Measurements from ENCODE around the gene BAIAP2L2. TPM values are rescaled to one million over a fixed set of nuclear protein-coding genes. Genes with fewer than 3 reads are reported as not detected.

Gene BAIAP2L2
- total and polyA plus RNA-seq, 4 donors, result 0.17 to 1.0 (median 0.46) TPM

DNA sequence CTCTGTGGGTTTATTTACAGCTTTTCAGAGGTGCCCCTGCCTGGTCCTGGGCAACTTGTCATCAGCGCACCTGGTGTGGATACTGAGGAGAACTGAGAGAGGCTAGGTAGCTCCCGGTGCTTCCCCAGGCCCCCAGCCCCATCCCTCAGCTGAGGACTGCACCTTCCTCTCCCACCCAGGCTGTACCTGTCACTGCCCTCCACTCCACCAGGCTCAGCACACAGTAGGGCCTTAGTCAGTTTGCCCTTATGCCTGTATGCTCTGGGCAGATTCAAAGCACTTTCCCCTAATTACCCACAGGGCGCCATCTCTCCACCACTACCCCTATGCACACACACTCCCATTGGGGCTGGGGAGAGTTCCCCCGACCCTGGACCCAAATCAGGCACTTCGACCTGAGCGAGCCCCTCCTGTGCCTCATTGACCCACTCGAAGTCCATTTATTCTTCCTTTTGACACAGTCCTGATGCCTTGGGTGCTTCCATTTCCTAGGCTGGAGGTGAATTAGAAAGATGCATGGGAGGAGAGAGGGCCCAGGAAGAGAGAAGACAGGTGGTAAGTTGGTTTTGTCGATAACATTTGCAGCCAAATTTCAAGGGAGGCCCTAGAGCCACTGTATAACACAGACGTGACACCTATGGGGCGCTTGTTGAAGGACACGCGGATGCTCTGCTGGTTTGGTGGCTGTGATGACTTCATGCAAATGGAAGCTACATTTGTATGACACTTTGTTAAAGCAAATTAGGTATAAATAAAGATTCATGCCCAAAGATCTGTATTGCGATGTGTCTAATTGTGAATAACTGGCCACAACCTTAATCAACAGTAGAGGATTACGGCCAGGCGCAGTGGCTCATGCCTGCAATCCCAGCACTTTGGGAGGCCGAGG lies 67.1 kb downstream of the BAIAP2L2 start:
- H3K9ac ChIP-seq (ENCODE audit: insufficient read depth in 1 of 2, low read length in 2 of 2), result no peak overlapping the region
- 89 to 94% methylated on average over 16 of the region's 16 CpGs for WGBS, 2 donors
- ATAC-seq (ENCODE audit: insufficient read depth, low FRiP score), result no peak
- H3K27me3 ChIP-seq (ENCODE audit: control insufficient read depth in 3 of 3, insufficient read depth in 3 of 3, low read length in 2 of 3), result no peaks in the 10 kb centered on the region
- H3K4me3 ChIP-seq, result no peak overlapping the region
- TF ChIP-seq, protein P1, sequence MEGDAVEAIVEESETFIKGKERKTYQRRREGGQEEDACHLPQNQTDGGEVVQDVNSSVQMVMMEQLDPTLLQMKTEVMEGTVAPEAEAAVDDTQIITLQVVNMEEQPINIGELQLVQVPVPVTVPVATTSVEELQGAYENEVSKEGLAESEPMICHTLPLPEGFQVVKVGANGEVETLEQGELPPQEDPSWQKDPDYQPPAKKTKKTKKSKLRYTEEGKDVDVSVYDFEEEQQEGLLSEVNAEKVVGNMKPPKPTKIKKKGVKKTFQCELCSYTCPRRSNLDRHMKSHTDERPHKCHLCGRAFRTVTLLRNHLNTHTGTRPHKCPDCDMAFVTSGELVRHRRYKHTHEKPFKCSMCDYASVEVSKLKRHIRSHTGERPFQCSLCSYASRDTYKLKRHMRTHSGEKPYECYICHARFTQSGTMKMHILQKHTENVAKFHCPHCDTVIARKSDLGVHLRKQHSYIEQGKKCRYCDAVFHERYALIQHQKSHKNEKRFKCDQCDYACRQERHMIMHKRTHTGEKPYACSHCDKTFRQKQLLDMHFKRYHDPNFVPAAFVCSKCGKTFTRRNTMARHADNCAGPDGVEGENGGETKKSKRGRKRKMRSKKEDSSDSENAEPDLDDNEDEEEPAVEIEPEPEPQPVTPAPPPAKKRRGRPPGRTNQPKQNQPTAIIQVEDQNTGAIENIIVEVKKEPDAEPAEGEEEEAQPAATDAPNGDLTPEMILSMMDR (IDR thresholded peaks at IDR 0.05; ENCODE audit: control extremely low read depth, extremely low read depth), result no peak
- H3K4me1 ChIP-seq (ENCODE audit: control insufficient read depth in 5 of 5, insufficient read depth in 5 of 5, low read length in 5 of 5), result peaks cover 0 to 2% (median 0%) of the 10 kb centered on the region in 5 donors
- DNase-seq, result no peak
- H3K9me3 ChIP-seq (ENCODE audit: control insufficient read depth in 4 of 4, insufficient read depth in 3 of 4, low read length in 3 of 4), result no peaks in the 10 kb centered on the region
- no peak overlapping the region for H3K27ac ChIP-seq (ENCODE audit: low read depth in 1 of 2, low read length in 1 of 2)
- no peaks in the 10 kb centered on the region for H3K36me3 ChIP-seq (ENCODE audit: control insufficient read depth in 4 of 4, insufficient read depth in 4 of 4, low read length in 4 of 4)

DNA sequence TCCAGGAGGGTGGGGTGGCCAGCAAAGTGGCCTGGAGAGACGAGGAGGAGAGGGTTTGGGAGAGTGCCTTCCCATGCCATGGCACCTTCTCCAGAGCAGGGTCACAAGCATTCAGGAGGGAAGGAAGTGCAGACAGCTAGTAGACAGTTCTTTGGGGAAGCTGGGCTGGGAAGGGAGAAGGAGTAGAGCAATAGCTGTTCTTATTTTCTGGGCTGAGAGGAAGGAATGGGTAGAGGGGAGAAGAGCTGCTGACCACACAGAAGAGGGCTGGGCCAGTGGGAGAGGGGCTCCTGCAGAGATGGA lies 68.0 kb downstream of the BAIAP2L2 start:
- TF ChIP-seq, protein P1 (IDR thresholded peaks at IDR 0.05; ENCODE audit: control extremely low read depth, extremely low read depth), result no peak
- Histone ChIP-seq H3K36me3 (ENCODE audit: control insufficient read depth in 4 of 4, insufficient read depth in 4 of 4, low read length in 4 of 4) (no peaks in the 10 kb centered on the region), H3K9ac (ENCODE audit: insufficient read depth in 1 of 2, low read length in 2 of 2) (peak overlapping the region in 1 of 2 donors; percentile 11), H3K27ac (ENCODE audit: low read depth in 1 of 2, low read length in 1 of 2) (no peak overlapping the region), H3K4me1 (ENCODE audit: control insufficient read depth in 5 of 5, insufficient read depth in 5 of 5, low read length in 5 of 5) (peaks cover 0 to 2% (median 0%) of the 10 kb centered on the region in 5 donors), H3K9me3 (ENCODE audit: control insufficient read depth in 4 of 4, insufficient read depth in 3 of 4, low read length in 3 of 4) (no peaks in the 10 kb centered on the region), H3K4me3 (no peak overlapping the region), H3K27me3 (ENCODE audit: control insufficient read depth in 3 of 3, insufficient read depth in 3 of 3, low read length in 2 of 3) (no peaks in the 10 kb centered on the region)
- ATAC-seq (ENCODE audit: insufficient read depth, low FRiP score), result no peak
- WGBS, 2 donors, result 33 to 40% methylated on average over 1 of the region's 1 CpG
- no peak for DNase-seq

DNA sequence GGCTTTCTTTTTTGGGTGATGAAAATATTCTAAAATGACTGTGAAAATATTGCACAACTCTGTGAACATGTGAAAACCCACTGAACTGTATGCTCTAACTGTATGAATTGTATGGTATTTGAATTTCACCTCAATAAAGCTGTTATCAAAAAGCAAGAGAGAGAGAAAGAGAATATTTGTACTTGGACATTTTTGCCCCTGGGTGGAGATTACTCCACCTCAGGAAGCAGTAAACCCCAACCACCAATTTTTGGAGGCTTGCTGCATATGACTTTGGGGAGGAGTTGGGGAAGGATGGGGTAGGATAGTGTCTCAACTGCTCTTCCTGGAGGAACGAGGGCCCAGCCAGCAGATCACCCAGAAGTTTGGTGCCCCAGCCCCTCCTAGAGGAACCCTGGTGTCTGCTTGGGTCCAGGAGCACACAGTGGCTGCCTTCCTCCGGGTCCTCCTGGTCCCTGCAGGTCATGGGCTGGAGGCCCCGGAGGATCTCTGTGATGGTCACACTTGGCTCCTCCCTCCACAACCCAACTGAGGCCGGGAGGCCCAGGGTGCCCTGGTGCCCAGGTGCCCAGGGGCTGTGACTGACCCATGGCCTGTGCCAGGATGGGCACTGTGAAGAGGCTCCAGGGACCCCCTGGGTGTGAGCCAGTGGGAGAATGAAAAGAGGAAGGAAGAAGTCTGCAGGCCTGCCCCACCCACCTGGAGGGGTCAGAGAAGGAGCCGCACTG lies 68.6 kb downstream of the BAIAP2L2 start:
- Histone ChIP-seq H3K36me3 (ENCODE audit: control insufficient read depth in 4 of 4, insufficient read depth in 4 of 4, low read length in 4 of 4) (no peaks in the 10 kb centered on the region), H3K9me3 (ENCODE audit: control insufficient read depth in 4 of 4, insufficient read depth in 3 of 4, low read length in 3 of 4) (no peaks in the 10 kb centered on the region), H3K4me3 (no peak overlapping the region), H3K27me3 (ENCODE audit: control insufficient read depth in 3 of 3, insufficient read depth in 3 of 3, low read length in 2 of 3) (no peaks in the 10 kb centered on the region), H3K4me1 (ENCODE audit: control insufficient read depth in 5 of 5, insufficient read depth in 5 of 5, low read length in 5 of 5) (peaks cover 0 to 2% (median 0%) of the 10 kb centered on the region in 5 donors), H3K9ac (ENCODE audit: insufficient read depth in 1 of 2, low read length in 2 of 2) (no peak overlapping the region), H3K27ac (ENCODE audit: low read depth in 1 of 2, low read length in 1 of 2) (no peak overlapping the region)
- no peak for DNase-seq
- ATAC-seq (ENCODE audit: insufficient read depth, low FRiP score), result no peak
- TF ChIP-seq, protein P1 (IDR thresholded peaks at IDR 0.05; ENCODE audit: control extremely low read depth, extremely low read depth), result no peak
- 49 to 69% methylated on average over 5 of the region's 5 CpGs for WGBS, 2 donors

Measured in lung (tissue), 12 donors.